Stimulated activated CD8-positive, alpha-beta memory T cell treated with anti-CD3 and anti-CD28 coated beads, Interleukin-15, amount 100 ng/mL, for 48 hours (primary cell): Measurements from ENCODE around the gene RELB.

ENCODE experiments used
- DNase-seq, 2 donors: peaks; one replicate each; pipeline ENCODE4 v3.0.0-alpha.2; 2020; ENCODE audit warnings: low read depth in 2 of 2

RELB gene

DNA sequence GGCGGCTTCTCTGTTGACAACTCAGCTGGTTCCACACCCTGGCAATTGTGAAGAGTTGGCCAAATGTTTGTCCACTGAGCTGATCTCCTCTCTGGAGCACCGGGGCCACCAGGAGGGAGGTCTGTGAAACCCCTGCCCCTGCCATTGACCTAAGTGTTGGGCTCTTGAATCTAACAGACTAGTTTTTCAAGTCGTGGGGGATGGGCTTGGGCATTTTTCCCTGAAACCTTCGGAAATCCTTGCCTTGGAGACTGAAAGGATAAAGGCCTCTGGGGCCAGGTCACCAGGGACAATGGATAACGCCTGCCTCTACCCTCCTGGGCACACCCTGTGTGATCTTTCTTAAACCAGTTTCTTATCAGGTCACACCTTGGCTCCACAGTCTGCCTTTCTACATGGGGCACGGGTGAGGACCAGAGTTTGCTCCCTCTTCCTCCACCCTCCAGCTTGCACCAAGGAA, 78.7 kb downstream of the RELB start:
- no peak for DNase-seq

DNA sequence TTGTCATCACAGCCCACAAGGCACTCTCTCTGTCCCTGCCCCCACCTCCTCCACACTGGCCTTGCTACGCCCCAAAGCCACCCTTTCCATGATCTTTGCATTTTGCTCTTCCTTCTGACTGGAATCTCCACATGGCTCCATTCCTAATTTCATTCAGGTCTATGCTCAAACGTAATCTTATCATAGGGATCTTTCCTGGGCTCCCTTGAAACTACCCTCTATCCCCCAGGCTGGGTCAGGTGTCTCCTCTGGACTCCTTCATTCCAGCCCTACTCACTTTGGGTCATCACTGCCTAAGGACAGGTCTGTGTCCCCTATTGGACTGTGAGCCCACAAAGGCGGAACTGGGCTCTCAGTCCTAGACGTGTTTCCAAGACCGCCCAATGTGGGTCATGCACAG, 80.9 kb downstream of the RELB start:
- no peak for DNase-seq

DNA sequence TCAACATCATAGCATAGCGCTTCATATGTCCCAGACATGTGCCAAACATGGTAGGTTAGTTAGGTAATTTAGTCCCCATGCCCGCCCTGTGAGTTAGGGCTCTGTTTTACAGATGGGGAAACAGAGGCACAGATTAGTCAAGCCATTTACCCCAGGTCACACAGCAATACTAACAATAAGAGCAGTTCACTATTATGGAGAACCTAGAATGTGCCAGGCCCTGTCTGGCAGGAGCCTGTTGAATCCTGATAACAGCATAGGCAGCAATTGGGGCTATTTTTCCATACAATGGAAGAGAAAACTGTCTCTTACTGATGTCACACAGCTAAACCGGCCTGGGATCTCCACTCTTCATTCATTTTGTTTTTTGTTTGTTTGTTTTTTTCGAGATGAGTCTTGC, 85.2 kb downstream of the RELB start:
- DNase-seq, result no peak

DNA sequence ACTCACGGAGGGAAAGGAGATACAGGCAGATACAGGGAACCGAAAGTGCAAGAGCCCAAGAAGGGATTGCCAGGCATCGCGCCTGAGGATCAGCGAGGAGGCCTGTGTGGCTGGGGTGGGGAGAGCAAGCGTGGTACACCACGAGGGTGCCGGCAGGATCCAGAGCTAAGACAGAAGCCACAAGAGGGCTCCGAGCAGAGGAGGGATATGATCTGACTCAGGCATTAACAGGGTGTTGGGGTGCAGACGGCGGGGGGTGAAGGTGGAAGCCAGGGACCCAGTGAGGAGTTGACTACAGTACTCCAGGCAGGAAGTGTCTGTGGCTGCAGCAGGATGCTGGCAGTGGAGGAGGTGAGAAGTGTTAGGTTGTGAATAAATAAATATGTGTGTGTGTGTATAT, 86.3 kb downstream of the RELB start:
- peak in 1 of 2 donors; percentile 17 for DNase-seq
